ENCODE results near the gene TARBP1.
A peak's percentile ranks its signal among the peaks of the same experiment; 100 is the strongest.
"Not testable (repeated sequence)": the region's sequence is repeated elsewhere in the genome, so short reads cannot be mapped to it uniquely, and the experiment has no call there.

The TARBP1 gene

DNA sequence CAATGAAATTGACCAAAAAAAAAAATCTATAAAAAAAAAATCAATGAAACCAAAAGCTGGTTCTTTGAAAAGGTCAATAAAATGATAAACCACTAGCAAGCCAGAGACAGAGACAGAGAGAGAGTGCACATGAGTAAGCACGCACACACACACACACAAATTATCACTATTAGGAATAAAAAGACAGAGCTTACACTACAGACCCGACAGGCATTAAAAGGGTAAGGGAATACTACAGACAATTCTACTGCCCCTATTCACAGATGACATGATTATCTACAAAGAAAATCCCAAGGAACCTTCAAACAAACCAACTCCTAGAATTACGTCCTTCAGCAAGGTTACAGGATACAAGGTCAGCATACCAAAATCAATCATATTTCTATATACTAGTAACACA lies 38.6 kb downstream of the TARBP1 start:
- no peak for FAIRE-seq
- no peak for DNase-seq (ENCODE audit: low spot score)

GRCh38 chr1:234438579-234438978 lies 40.4 kb downstream of the TARBP1 start:
- DNase-seq (ENCODE audit: low spot score) (no peak), FAIRE-seq (no peak)

DNA sequence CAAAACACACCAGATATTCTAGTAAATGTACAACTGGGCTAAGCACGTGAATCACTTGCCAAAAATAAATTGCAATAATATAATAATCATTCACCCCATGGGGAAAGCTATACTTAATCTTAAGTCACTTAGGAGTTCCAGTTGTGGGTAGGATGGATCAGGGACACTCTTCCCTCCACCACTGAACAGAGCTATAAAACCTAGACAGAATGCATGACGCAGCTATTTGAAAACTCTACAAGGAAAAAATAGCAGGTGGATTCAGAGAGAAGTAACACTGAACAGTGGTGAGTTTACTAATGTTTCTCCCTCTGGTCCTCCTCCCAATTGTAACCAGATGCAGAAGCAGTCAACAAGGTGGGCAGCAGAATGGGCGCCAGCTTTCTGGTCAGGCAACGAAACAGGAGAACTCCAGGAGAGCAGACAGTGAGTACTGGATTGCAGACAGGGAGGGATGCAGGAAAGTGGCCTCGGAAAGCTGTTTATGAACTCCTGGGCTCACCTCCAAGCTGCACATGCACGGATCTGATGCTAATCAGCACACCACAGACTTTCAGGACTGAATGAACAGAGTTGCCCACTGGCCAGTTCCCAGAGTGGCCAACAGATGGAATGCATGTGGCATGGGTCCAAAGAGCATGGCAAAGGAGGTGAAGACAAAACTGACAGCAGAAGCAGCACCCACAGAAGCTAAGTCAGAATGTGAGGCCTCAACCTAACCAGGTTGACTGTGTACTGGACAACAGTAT lies 41.4 kb downstream of the TARBP1 start:
- FAIRE-seq (no peak), DNase-seq (ENCODE audit: low spot score) (no peak)

GRCh38 chr1:234435620-234436019 lies 43.4 kb downstream of the TARBP1 start:
- DNase-seq (ENCODE audit: low spot score) (no peak), FAIRE-seq (no peak)

DNA sequence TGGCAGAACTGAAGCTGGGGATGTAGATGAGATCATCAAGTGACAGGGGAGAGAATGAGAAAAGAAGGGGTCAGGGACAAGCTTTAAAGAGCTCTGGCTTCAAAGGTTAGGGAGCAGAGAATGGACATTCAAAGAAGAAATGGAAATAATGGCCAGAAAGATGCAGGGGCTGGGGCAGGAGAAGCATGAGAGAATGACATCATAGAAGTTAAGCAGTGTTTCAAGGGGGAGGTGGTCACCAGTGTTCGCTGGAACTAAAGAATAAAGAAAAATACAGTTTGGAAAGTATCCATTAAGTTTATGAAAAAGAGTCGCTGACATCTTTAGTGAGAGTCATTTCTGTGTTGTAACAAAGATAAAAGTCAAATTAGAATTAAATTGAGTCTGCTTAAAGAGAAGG lies 44.3 kb downstream of the TARBP1 start:
- FAIRE-seq: no peak

GRCh38 chr1:234433563-234434285 lies 45.3 kb downstream of the TARBP1 start:
- DNase-seq (ENCODE audit: low spot score) (peak; percentile 76), FAIRE-seq (peak; percentile 84)

More for the DNA sequence above, 44.3 kb downstream of the TARBP1 start:
- DNase-seq (ENCODE audit: low spot score): no peak

DNA sequence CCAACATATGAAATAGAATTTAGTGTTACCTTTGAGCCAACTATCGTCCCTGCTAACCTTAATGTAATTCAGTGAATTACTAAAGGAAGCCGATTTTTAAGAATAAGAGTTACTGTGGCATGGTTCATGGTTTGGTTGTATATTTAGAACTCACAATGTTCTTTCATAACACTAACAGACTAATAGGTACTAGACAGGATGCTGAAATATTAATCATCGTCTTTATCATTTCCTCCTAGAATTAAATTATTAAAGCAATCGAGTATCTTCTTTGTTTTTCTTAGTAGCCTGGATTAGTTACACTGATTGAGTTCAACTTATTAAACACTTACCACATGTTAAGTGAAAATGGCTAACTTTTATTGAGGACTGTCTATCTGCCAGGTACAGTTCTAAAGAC lies 47.7 kb downstream of the TARBP1 start:
- FAIRE-seq (no peak), DNase-seq (ENCODE audit: low spot score) (no peak)

GRCh38 chr1:234430691-234431090 lies 48.3 kb downstream of the TARBP1 start:
- DNase-seq (ENCODE audit: low spot score) (no peak), FAIRE-seq (no peak)

DNA sequence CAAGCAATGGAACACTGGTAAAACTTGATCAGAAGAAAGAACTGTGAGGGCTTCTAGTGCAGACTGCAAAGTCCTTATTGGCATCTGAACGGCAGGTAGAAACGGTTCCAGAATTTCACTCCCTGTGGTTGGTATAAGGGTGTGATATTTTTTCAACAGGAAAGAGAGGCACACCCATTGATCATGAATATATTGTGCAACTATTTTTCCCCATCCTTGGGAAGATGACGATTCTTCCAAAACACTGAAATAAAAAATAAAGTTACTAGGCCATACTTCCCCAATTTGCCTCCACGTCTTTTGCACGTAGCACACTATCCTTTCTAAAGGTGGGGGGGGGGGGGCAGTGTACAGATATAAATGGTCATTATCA lies 49.6 kb downstream of the TARBP1 start:
- FAIRE-seq (no peak), DNase-seq (ENCODE audit: low spot score) (no peak)

- DNase-seq (ENCODE audit: low spot score) (no peak), FAIRE-seq (no peak)
These were observed 50.9 kb downstream of the TARBP1 start for GRCh38 chr1:234427950-234428646.

- DNase-seq (ENCODE audit: low spot score) (no peak), FAIRE-seq (no peak)
These were observed 65.0 kb downstream of the TARBP1 start for GRCh38 chr1:234413990-234414389.

- FAIRE-seq (no peak), DNase-seq (ENCODE audit: low spot score) (no peak)
These were observed 65.5 kb downstream of the TARBP1 start for GRCh38 chr1:234413485-234413884.

DNA sequence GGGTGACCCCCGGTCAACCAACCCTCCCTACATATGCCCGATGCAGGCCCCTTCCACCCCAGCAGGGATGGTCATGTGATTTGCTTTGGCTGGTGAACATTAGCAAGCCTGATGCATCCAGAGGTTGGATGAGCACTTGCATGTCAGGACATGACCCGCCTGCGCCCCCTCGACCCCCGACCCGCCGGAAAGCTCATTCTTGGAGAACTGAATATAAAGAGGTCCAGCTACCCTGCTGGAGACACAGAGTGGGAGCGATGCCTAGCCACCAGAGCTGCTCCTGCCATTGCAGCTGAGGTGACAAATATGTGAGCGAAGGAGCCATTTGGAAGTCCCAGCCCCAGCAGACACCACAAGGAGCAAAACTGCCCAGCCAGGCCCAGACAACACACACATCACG lies 66.1 kb downstream of the TARBP1 start:
- no peak for FAIRE-seq
- no peak for DNase-seq (ENCODE audit: low spot score)

DNA sequence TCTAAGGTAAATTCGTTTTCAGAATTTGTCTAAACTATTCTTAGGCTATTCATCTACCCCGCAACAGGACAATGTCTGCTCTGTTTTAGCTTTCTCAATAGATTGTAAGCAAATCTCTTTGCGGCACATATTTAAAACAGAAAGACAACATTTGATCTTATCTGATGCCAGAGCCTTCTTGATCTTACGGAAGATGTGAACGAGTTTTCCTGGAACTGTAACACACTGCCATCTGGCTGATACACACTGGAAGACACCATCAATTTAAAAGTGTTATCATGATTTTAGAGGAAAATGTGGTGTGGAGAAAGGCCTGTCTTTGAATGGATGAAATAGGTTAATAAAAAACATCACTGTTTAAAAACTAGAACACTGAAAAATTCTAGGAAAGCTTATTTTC lies 69.7 kb downstream of the TARBP1 start:
- FAIRE-seq (no peak), DNase-seq (ENCODE audit: low spot score) (no peak)

DNA sequence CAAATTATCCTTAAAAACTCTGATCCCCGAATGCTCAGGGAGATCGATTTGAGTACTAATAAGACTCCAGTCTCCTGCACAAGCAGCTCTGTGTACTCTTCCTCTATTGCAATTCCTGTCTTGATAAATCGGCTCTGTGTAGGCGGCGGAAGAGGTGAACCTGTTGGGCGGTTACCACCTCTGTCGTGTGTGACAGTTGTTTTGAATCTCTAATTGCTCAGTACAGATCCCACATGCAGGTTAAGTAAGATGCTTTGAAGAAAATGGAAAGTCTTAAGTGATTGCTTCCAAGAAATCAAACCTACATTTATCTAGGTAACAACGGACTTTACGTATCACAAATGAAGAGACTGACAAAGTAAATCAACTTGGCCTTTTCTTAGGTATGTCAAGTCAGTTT lies 70.2 kb downstream of the TARBP1 start:
- FAIRE-seq: no peak
- no peak for DNase-seq (ENCODE audit: low spot score)

- FAIRE-seq: no peak
These were observed 72.1 kb downstream of the TARBP1 start for GRCh38 chr1:234406871-234407270.

GRCh38 chr1:234405676-234406075 lies 73.3 kb downstream of the TARBP1 start:
- DNase-seq (ENCODE audit: low spot score) (no peak), FAIRE-seq (no peak)

More at GRCh38 chr1:234406871-234407270, 72.1 kb downstream of the TARBP1 start:
- DNase-seq (ENCODE audit: low spot score): no peak

- DNase-seq (ENCODE audit: low spot score) (no peak), FAIRE-seq (no peak)
These were observed 76.0 kb downstream of the TARBP1 start for GRCh38 chr1:234402939-234403338.

DNA sequence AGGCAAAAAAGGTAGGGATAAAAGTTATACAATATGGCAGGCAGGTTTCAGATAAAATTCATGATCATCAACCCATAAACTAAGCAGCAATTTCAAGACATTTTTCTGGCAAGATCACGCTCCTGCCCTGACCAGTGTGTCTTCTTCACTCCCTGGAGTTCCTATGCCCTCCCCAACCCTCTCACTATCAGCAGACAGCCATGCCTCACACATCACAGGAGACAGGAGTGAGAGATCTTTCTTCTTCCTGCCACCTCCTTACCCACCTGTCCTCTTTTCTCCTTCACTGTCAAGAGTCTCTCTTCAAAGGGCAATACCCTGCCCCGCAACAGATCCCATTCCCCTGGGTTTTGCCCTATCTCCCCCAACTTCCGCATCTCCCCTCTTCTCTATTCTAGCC lies 77.3 kb downstream of the TARBP1 start:
- FAIRE-seq (no peak), DNase-seq (ENCODE audit: low spot score) (no peak)

DNA sequence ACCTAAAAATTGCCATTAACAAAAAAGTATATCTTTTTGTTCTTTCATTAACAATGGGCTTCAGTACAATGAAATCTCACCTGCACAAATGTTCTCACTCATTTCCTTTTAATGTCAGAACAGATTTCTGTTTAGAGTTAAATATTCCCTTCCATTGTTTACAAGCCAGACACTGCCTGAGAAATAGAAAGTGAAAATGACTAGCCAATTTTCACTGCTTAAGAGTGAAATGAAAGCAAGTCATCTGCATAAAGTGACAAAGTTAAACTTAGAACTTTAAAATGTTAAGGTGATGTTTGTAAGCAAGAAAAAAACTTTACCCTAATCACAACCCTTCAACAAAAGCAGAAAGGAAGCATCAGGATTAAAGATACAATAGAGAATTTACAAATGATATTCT lies 78.2 kb downstream of the TARBP1 start:
- FAIRE-seq: no peak
- DNase-seq (ENCODE audit: low spot score): no peak

GRCh38 chr1:234399515-234399914 lies 79.5 kb downstream of the TARBP1 start:
- not testable (repeated sequence) for FAIRE-seq; DNase-seq (ENCODE audit: low spot score)

DNA sequence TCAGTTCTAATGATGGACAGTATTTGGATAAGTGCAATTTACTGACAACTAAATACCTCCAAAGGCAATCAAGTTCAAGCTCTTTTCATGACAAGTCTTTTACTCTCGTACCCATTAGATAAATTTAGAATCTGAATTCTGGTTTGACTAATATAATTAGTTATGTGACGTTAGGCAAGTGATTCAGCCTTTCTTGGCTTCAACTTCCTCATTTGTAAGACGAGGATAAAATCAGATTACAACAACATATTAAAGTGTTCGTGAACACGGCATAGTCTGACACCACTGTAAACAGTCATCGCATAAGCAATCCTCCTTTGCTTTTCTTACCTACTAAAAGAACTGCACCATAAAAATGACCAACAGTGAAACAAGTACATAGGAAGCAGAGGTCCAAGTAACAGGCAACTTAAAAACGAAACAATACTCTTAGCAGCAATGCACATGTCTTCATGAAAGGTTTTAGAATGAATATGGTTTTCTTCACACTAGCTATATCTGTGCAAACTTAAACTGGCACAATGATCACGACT lies 80.1 kb downstream of the TARBP1 start:
- FAIRE-seq (no peak), DNase-seq (ENCODE audit: low spot score) (no peak)
